Activated T-cell treated with anti-CD3 and anti-CD28 coated beads, Interleukin-2, amount 50 U/mL, for 72 hours (primary cell): ENCODE data around the gene HEMK1. TPM values are rescaled to one million over a fixed set of nuclear protein-coding genes. Genes with fewer than 3 reads are reported as not detected.

Experiments
- ATAC-seq, 2 donors: fragments of 150-1000 bp; cut with Tn5 transposase; replicated peaks in 1 of 2; 2 replicates each; pipeline ENCODE4 v1.10.0; 2021; ENCODE audit warnings: moderate library complexity in 2 of 2, mild to moderate bottlenecking in 1 of 2
- DNase-seq, 2 donors: peaks; one replicate each; pipeline ENCODE4 v3.0.0; 2021 to 2022; ENCODE audit warnings: mixed read lengths in 1 of 2
- H3K27ac Mint-ChIP-seq: one replicate; pipeline ENCODE4 v1.8.0; 2022; ENCODE audit warnings: mild to moderate bottlenecking, moderate library complexity, mixed read lengths
- H3K27me3 Mint-ChIP-seq: one replicate; pipeline ENCODE4 v1.8.0; 2022; ENCODE audit warnings: low read depth, mixed read lengths
- H3K36me3 Mint-ChIP-seq, 2 donors: one replicate each; pipeline ENCODE4 v1.8.0; 2022; ENCODE audit warnings: mixed read lengths in 2 of 2, mild to moderate bottlenecking in 1 of 2; ENCODE audit not compliant: insufficient read depth in 2 of 2
- H3K4me1 Mint-ChIP-seq: one replicate; pipeline ENCODE4 v1.8.0; 2022; ENCODE audit warnings: low read depth, mixed read lengths
- H3K4me3 Mint-ChIP-seq, 2 donors: one replicate each; pipeline ENCODE4 v1.8.0; 2022; ENCODE audit warnings: mild to moderate bottlenecking in 2 of 2, mixed read lengths in 2 of 2, moderate library complexity in 2 of 2
- H3K9me3 Mint-ChIP-seq, 2 donors: one replicate each; pipeline ENCODE4 v1.8.0; 2022; ENCODE audit warnings: mixed read lengths in 2 of 2
- total RNA-seq, 2 donors: library from RNA; stranded (reverse); gene quantifications; one replicate each; pipeline ENCODE4 v1.2.3, GENCODE V29; 2022

Gene HEMK1
- total RNA-seq, 2 donors from 2014 or later: 54.5 to 64.6 TPM

- Mint-ChIP-seq H3K27me3 (no peaks in the 10 kb centered on the region), H3K9me3 (no peaks in the 10 kb centered on the region), H3K4me1 (peaks cover 79% of the 10 kb centered on the region), H3K4me3 (peak overlapping the region; percentile 95 to 96), H3K27ac (peak overlapping the region; percentile 92), H3K36me3 (peaks cover 10 to 15% of the 10 kb centered on the region in 2 donors)
- ATAC-seq: peak; percentile 13 to 19
- peak; percentile 71 to 78 for DNase-seq
Measured at GRCh38 chr3:50572801-50573371, 3.6 kb downstream of the HEMK1 start.

GRCh38 chr3:50573566-50574443 is 4.5 kb downstream of the HEMK1 start:
- H3K27ac Mint-ChIP-seq: peak overlapping the region; percentile 92
- H3K36me3 Mint-ChIP-seq: peaks cover 10 to 15% of the 10 kb centered on the region in 2 donors
- ATAC-seq (peak; percentile 58 to 61), DNase-seq (peak; percentile 88 to 91)
- H3K9me3 Mint-ChIP-seq: no peaks in the 10 kb centered on the region
- H3K27me3 Mint-ChIP-seq: no peaks in the 10 kb centered on the region
- H3K4me3 Mint-ChIP-seq: peak overlapping the region; percentile 95 to 96
- H3K4me1 Mint-ChIP-seq: peaks cover 75% of the 10 kb centered on the region

- ATAC-seq: peak; percentile 17 to 34
Measured at GRCh38 chr3:50574444-50574831, 5.1 kb downstream of the HEMK1 start.

GRCh38 chr3:50575372-50575771 is 6.0 kb downstream of the HEMK1 start:
- Mint-ChIP-seq H3K36me3 (peaks cover 7 to 16% of the 10 kb centered on the region in 2 donors), H3K4me3 (peak overlapping the region; percentile 22 to 95), H3K27ac (peak overlapping the region; percentile 92), H3K4me1 (peaks cover 89% of the 10 kb centered on the region), H3K9me3 (no peaks in the 10 kb centered on the region), H3K27me3 (no peaks in the 10 kb centered on the region)
- ATAC-seq: no peak
- DNase-seq: no peak

More at GRCh38 chr3:50574444-50574831, 5.1 kb downstream of the HEMK1 start:
- peaks cover 81% of the 10 kb centered on the region for H3K4me1 Mint-ChIP-seq
- peak; percentile 78 to 80 for DNase-seq
- peaks cover 9 to 16% of the 10 kb centered on the region in 2 donors for H3K36me3 Mint-ChIP-seq
- peak overlapping the region; percentile 95 to 96 for H3K4me3 Mint-ChIP-seq
- no peaks in the 10 kb centered on the region for H3K27me3 Mint-ChIP-seq
- H3K9me3 Mint-ChIP-seq: no peaks in the 10 kb centered on the region
- peak overlapping the region; percentile 92 for H3K27ac Mint-ChIP-seq

GRCh38 chr3:50577348-50577747 is 8.0 kb downstream of the HEMK1 start:
- Mint-ChIP-seq H3K9me3 (no peaks in the 10 kb centered on the region), H3K27ac (peak overlapping the region; percentile 55), H3K4me1 (peaks cover 86% of the 10 kb centered on the region), H3K27me3 (no peaks in the 10 kb centered on the region), H3K4me3 (no peak overlapping the region), H3K36me3 (peaks cover 7 to 18% of the 10 kb centered on the region in 2 donors)
- no peak for DNase-seq
- no peak for ATAC-seq

- no peak for DNase-seq
- Mint-ChIP-seq H3K4me3 (no peak overlapping the region), H3K36me3 (peaks cover 8 to 31% of the 10 kb centered on the region in 2 donors), H3K4me1 (peaks cover 86% of the 10 kb centered on the region), H3K27me3 (no peaks in the 10 kb centered on the region), H3K27ac (no peak overlapping the region), H3K9me3 (no peaks in the 10 kb centered on the region)
- ATAC-seq: no peak
Measured at GRCh38 chr3:50580683-50581458, 11.5 kb downstream of the HEMK1 start.

GRCh38 chr3:50581459-50581842 is 12.1 kb downstream of the HEMK1 start:
- H3K4me1 Mint-ChIP-seq: peaks cover 86% of the 10 kb centered on the region
- no peaks in the 10 kb centered on the region for H3K27me3 Mint-ChIP-seq
- H3K4me3 Mint-ChIP-seq: no peak overlapping the region
- H3K9me3 Mint-ChIP-seq: no peaks in the 10 kb centered on the region
- no peak overlapping the region for H3K27ac Mint-ChIP-seq
- no peak for ATAC-seq
- H3K36me3 Mint-ChIP-seq: peaks cover 6 to 30% of the 10 kb centered on the region in 2 donors
- no peak for DNase-seq

- Mint-ChIP-seq H3K4me3 (no peak overlapping the region), H3K4me1 (peaks cover 89% of the 10 kb centered on the region), H3K9me3 (no peaks in the 10 kb centered on the region), H3K27me3 (no peaks in the 10 kb centered on the region), H3K36me3 (peaks cover 6 to 30% of the 10 kb centered on the region in 2 donors), H3K27ac (no peak overlapping the region)
- ATAC-seq (no peak), DNase-seq (no peak)
Measured at GRCh38 chr3:50582083-50582482, 12.8 kb downstream of the HEMK1 start.

- ATAC-seq (no peak), DNase-seq (no peak)
- Mint-ChIP-seq H3K27ac (peak overlapping the region; percentile 40), H3K27me3 (no peaks in the 10 kb centered on the region), H3K9me3 (no peaks in the 10 kb centered on the region), H3K4me1 (peaks cover 97% of the 10 kb centered on the region), H3K36me3 (peaks cover 11 to 24% of the 10 kb centered on the region in 2 donors), H3K4me3 (peak overlapping the region in 1 of 2 donors; percentile 0)
Measured at GRCh38 chr3:50583897-50584296, 14.6 kb downstream of the HEMK1 start.

GRCh38 chr3:50584391-50584790 is 15.1 kb downstream of the HEMK1 start:
- DNase-seq (no peak), ATAC-seq (no peak)
- H3K27ac Mint-ChIP-seq: peak overlapping the region; percentile 40
- peaks cover 11 to 22% of the 10 kb centered on the region in 2 donors for H3K36me3 Mint-ChIP-seq
- H3K4me3 Mint-ChIP-seq: peak overlapping the region; percentile 13 to 15
- H3K4me1 Mint-ChIP-seq: peaks cover 97% of the 10 kb centered on the region
- H3K9me3 Mint-ChIP-seq: no peaks in the 10 kb centered on the region
- no peaks in the 10 kb centered on the region for H3K27me3 Mint-ChIP-seq

GRCh38 chr3:50585919-50586762 is 16.8 kb downstream of the HEMK1 start:
- Mint-ChIP-seq H3K4me3 (peak overlapping the region; percentile 48 to 78), H3K36me3 (peaks cover 11 to 18% of the 10 kb centered on the region in 2 donors)

GRCh38 chr3:50586763-50587070 is 17.4 kb downstream of the HEMK1 start:
- DNase-seq: no peak
- no peak for ATAC-seq

More at GRCh38 chr3:50585919-50586762, 16.8 kb downstream of the HEMK1 start:
- DNase-seq (peak; percentile 73 to 74), ATAC-seq (peak; percentile 6 to 16)
- Mint-ChIP-seq H3K9me3 (no peaks in the 10 kb centered on the region), H3K4me1 (peaks cover 100% of the 10 kb centered on the region), H3K27me3 (no peaks in the 10 kb centered on the region), H3K27ac (peak overlapping the region; percentile 40)

More at GRCh38 chr3:50586763-50587070, 17.4 kb downstream of the HEMK1 start:
- peaks cover 11 to 18% of the 10 kb centered on the region in 2 donors for H3K36me3 Mint-ChIP-seq
- no peaks in the 10 kb centered on the region for H3K9me3 Mint-ChIP-seq
- H3K4me3 Mint-ChIP-seq: peak overlapping the region; percentile 10 to 78
- peaks cover 100% of the 10 kb centered on the region for H3K4me1 Mint-ChIP-seq
- H3K27ac Mint-ChIP-seq: peak overlapping the region; percentile 93
- no peaks in the 10 kb centered on the region for H3K27me3 Mint-ChIP-seq
